Stimulated activated naive CD8-positive, alpha-beta T cell treated with anti-CD3 and anti-CD28 coated beads, Interleukin-15, Interleukin-2, amounts not matched to agents 100 U/mL and 50 U/mL, for 24 hours (primary cell): ENCODE data around the gene HS3ST4.
"Not testable (repeated sequence)": the region's sequence is repeated elsewhere in the genome, so short reads cannot be mapped to it uniquely, and the experiment has no call there.

Experiments
- ATAC-seq: fragments of 150-1000 bp; cut with Tn5 transposase; one replicate; pipeline ENCODE4 v1.10.0; 2021
- DNase-seq: peaks from one replicate; pipeline ENCODE4 v3.0.0; 2021

The HS3ST4 gene

DNA sequence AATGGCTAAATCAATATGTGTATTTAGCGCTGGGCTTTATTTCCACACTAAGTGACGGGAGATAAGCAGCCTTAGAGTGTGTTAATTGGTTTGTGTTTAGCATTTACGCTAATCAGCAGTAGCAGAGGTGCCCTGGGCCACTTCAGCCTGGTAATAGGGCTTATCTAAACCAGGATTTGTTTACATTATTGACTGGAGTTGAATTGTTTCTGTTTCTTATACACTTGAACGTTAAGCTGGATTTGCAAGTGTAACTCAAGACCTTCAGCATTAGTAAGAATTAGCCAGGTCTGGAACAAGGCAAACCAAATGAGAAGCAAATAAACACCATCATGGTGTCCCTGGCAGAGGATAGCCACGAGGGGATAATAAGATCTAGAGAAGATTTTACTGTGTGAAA is 313.6 kb downstream of the HS3ST4 start:
- no peak for ATAC-seq

DNA sequence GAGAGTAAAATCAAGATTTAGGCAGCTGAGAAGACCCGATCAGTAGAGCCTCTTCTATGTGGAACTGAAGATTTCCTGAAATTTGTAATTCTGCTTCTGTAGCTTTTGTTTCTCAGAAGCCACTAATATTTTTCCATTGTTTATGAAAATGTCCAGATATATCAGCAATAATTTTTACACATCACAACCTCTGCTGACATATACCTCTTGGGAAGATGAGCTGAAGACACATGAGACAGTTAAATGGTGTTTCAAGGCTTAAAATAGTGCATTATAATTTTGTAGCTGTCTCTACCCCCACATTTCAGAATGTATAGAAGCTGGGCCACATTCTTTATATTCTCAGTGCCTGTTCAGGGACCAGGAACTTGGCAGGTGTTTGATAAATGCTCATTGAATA is 320.6 kb downstream of the HS3ST4 start:
- ATAC-seq (no peak), DNase-seq (no peak)

More for the DNA sequence above, 313.6 kb downstream of the HS3ST4 start:
- DNase-seq = no peak

- ATAC-seq (no peak), DNase-seq (no peak)
Observed at GRCh38 chr16:26015776-26016175, 324.0 kb downstream of the HS3ST4 start.

DNA sequence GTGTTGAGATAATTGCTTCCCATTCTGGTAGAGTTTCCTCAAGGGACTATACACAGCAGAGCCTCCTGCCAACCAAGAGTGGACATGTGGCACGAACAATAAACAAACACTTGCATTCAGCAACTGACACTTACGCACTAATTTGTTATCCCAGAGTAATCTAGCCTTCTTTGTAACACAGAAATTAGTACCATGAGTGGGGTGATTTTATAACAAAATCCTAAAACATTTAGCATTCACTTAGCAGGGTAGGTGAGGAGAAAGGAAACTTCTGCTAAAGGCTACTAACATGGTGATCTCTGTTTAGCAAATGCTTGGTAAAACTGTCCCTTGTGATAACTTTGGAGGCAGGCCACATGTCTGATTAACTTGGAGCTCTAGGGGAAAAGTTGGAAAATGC is 325.2 kb downstream of the HS3ST4 start:
- no peak for ATAC-seq
- DNase-seq = no peak

- ATAC-seq (no peak), DNase-seq (no peak)
Observed at GRCh38 chr16:26019381-26020242, 327.9 kb downstream of the HS3ST4 start.

DNA sequence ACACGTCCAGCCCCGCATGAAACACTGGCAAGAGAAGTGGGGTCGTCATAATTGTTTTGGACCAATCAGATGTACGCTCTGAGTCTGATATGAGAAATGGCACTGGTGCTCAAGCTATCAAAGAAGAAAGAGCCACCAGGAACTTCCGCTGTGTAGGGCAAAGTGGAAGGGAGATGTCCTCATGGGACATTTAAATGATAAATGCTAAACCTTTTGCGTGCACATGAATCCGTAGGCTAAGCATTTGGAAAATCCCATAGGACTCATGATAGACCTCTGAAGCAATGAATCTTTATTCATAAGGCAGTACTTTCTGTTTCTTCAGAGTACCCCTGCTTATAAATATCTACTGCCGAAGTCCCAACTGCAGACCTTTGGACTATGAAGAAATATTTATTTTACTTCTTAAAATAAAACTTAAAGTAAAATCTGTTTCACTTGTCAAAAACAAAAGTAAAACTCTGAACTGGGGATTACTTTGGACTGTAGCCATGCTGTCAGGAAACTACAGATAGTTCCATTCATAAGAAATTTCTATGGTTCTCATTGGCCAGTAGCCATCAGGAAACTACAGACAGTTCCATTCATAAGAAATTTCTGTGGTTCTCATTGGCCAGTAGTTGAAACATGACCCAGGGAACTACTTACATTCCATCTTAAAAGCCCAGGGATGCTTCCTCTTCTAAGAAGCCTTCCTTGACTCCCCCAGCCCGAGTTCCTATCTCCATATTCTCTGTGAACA is 335.1 kb downstream of the HS3ST4 start:
- DNase-seq (no peak), ATAC-seq (no peak)

DNA sequence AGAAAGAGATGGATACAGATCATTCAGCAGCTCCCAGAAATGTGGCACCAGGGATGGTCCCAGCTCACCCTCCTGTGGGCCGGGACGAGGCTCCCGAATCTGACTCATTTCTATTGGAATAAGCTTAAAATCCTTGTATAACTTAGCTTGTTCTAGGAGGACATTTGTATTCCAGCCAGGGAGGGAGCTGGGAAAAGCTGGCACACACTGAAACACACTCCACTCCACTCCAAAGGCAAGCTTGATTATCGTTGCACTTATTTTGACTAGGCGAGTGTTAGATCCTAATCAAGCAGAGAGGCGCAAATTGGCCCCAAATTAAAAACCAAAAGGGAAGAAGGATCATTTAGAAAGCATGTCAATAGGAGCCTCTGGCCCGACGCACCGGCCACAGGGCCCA is 339.5 kb downstream of the HS3ST4 start:
- no peak for DNase-seq

GRCh38 chr16:26032661-26033060 is 340.9 kb downstream of the HS3ST4 start:
- ATAC-seq, DNase-seq: not testable (repeated sequence)

More for the DNA sequence above, 339.5 kb downstream of the HS3ST4 start:
- no peak for ATAC-seq

- DNase-seq = no peak
- ATAC-seq = no peak
Observed at GRCh38 chr16:26041952-26042668, 350.4 kb downstream of the HS3ST4 start.

DNA sequence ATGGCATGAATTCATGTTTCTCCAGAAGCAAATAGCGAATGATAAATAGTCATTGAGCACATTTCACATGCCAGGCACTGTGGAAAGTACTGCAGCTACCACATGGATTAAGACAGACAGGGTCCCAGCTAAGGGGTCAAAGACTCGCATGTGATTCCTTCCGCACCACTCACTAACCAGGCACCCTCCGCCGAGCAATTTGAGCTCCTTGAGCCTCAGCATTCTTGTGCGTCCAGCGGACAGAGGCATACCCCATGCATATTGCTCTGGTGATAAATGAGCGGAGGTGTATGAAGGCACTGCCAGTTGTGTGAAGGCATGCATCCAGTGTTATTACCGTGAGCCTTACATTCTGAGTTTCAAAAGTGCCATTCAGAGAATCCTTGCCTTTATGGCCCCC is 358.7 kb downstream of the HS3ST4 start:
- ATAC-seq (no peak), DNase-seq (no peak)

DNA sequence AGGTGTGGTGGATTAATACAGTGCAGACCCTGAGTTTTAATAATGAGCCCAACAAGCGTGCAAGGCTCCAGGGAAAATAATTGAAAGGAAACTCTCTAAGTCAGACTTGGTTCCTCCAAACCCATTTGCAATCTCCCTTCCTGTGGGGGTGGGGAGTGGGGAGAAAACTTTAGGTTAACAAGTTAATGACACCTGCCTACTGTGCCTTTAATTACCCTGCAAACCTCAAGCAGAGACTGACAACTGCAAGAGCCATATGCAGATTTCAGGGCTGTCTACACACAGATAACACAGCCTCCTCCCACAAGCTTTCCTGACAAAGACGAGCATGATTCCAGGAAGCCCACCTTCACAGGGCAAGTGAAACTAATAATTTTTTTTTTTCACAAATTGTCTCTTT is 359.3 kb downstream of the HS3ST4 start:
- no peak for ATAC-seq
- no peak for DNase-seq

GRCh38 chr16:26053889-26054288 is 362.1 kb downstream of the HS3ST4 start:
- DNase-seq (no peak), ATAC-seq (no peak)

DNA sequence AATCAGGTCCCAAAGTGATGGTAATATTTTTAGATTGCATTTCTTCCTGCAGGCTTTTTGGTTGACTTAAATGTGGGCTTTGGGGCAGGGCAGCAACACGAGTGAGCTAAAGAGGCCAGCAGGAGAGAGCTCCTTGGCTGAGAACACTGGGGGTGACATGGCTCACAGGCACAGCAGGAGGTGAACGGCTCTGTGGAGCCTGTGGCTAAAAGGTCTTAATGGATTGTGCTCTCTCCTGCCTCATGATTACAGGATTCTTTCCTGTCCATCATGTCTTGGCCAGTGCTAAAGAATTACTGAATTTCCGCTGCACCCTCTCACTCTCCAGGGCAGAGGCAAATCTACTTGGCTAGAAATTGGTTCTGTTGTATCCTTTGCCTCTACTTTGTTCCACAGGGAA is 366.6 kb downstream of the HS3ST4 start:
- DNase-seq = no peak
- no peak for ATAC-seq

- DNase-seq (no peak), ATAC-seq (no peak)
Observed at GRCh38 chr16:26070302-26071100, 378.7 kb downstream of the HS3ST4 start.

DNA sequence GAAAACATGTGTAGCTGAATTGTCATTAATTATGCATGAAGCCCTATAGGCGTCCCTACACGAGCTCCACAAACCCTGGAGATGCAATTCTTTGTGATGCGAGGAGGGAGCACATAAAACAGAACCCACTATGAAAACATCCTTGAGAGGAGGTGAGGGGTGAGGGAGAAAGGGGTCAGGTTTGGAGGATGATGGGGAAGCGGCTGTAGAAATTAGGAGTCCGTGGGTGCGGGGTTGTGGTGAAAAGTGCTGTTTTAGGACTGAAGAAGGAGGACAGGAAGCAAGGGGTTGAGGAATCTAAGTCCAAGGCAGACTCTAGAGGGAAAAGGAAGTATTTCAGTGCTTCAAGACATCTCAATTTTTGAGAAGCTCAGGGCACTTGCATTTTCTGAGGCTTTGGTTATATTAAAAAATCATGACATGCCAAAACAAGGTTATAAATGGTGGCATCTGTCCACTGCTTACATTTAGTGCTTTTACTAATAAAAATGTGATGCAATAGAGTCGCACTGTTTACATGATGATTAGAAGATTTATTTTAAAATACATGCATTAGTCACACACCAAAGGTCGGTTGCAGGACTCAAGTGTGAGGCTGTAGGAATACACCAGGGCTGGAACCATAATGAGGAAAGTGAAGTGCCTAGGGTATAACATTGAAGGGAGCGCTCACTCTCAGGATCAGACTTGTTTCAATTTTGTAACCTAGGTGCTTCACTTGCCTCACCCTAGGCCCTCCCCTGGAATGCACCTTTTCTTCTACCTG is 379.5 kb downstream of the HS3ST4 start:
- DNase-seq = no peak
- no peak for ATAC-seq

GRCh38 chr16:26078716-26079355 is 387.1 kb downstream of the HS3ST4 start:
- no peak for DNase-seq
- ATAC-seq = no peak

DNA sequence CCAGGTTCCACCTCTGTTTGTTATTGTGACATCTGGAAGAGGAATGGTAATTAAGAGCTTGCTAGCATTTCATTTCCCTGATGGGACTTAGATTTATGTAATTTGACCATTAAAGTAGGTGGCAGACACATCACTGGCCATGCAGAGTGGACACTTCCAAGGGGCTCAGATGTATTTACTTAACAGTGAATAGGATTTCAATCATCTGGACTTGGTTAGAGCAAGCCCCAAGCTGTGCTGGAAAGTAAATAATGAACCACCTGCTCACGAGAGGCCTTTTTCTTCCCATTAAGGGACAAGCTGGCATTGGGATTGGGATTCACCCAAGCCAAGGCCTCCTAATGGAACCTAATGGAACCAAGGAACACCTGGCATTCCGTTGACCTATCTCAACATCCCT is 395.3 kb downstream of the HS3ST4 start:
- DNase-seq = no peak
- ATAC-seq = no peak

- ATAC-seq = no peak
- DNase-seq = no peak
Observed at GRCh38 chr16:26091511-26091910, 399.8 kb downstream of the HS3ST4 start.

DNA sequence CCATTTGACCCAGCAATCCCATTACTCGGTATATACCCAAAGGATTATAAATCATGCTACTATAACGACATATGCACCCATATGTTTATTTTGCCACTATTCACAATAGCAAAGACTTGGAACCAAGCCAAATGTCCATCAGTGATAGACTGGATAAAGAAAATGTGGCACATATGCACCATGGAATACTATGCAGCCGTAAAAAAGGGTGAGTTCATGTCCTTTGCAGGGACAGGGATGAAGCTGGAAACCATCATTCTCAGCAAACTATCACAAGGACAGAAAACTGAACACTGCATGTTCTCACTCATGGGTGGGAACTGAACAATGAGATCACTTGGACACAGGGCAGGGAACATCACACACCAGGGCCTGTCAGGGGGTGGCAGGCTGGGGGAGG is 406.4 kb downstream of the HS3ST4 start:
- ATAC-seq, DNase-seq: not testable (repeated sequence)

GRCh38 chr16:26102369-26102768 is 410.6 kb downstream of the HS3ST4 start:
- ATAC-seq = no peak

More at GRCh38 chr16:26102369-26102768, 410.6 kb downstream of the HS3ST4 start:
- no peak for DNase-seq
